CD14-positive monocyte (primary cell): ENCODE measurements around the gene DZIP1L. TPM values are rescaled to one million over a fixed set of nuclear protein-coding genes. Genes with fewer than 3 reads are reported as not detected.

Experiments
- DNase-seq, 3 donors: peaks; one replicate each; pipeline ENCODE4 v3.0.0-alpha.2; 2011 to 2022
- H2AFZ ChIP-seq: 2 replicates; pipeline ENCODE4 v1.6.0; 2012; ENCODE audit warnings: mild to moderate bottlenecking, low read depth, low read length, inconsistent platforms; ENCODE audit not compliant: insufficient read depth, poor library complexity, severe bottlenecking
- H3K27ac ChIP-seq, 2 donors: 1 replicate in 1 of 2; 2 replicates in 1 of 2; pipeline ENCODE4 v1.5.1; 2012 to 2013; ENCODE audit warnings: low read length in 2 of 2, control low read depth in 1 of 2, inconsistent platforms in 1 of 2, low read depth in 1 of 2, mild to moderate bottlenecking in 1 of 2
- H3K27me3 ChIP-seq, 2 donors: one replicate each; pipeline versions ENCODE4 v1.6.0 to v1.6.1; 2011 to 2013; ENCODE audit warnings: low read length in 2 of 2; ENCODE audit not compliant: control insufficient read depth in 2 of 2, insufficient read depth in 2 of 2
- H3K36me3 ChIP-seq, 2 donors: replicated peaks in 1 of 2; 1 replicate in 1 of 2; 2 replicates in 1 of 2; pipeline versions ENCODE4 v1.5.1 to v1.6.1; 2012 to 2013; ENCODE audit warnings: low read length in 2 of 2, control low read depth in 1 of 2, inconsistent platforms in 1 of 2, mild to moderate bottlenecking in 1 of 2; ENCODE audit not compliant: insufficient read depth in 2 of 2, control insufficient read depth in 1 of 2
- H3K4me1 ChIP-seq, 2 donors: 1 replicate in 1 of 2; 2 replicates in 1 of 2; pipeline versions ENCODE4 v1.5.1 to v1.6.1; 2012 to 2013; ENCODE audit warnings: low read length in 2 of 2, control low read depth in 1 of 2, inconsistent platforms in 1 of 2, mild to moderate bottlenecking in 1 of 2, moderate library complexity in 1 of 2; ENCODE audit not compliant: insufficient read depth in 2 of 2, control insufficient read depth in 1 of 2
- H3K4me2 ChIP-seq: replicated peaks from 2 replicates; pipeline ENCODE3; 2012; ENCODE audit warnings: low read length, moderate library complexity, mild to moderate bottlenecking; ENCODE audit not compliant: poor library complexity, severe bottlenecking; ENCODE audit errors: extremely low read depth
- H3K4me3 ChIP-seq, 3 experiments: fragments of 200-600 bp in 1 of 3; sonication (generic) in 1 of 3; replicated peaks in 1 of 3; 1 replicate in 2 of 3; 2 replicates in 1 of 3; pipeline ENCODE4 v1.5.1; 2011 to 2013; ENCODE audit warnings: low read length in 3 of 3, mild to moderate bottlenecking in 3 of 3, control low read depth in 2 of 3, low read depth in 2 of 3, inconsistent platforms in 1 of 3, moderate library complexity in 1 of 3
- H3K79me2 ChIP-seq: 2 replicates; pipeline ENCODE4 v1.6.0; 2012; ENCODE audit warnings: mild to moderate bottlenecking, control low read depth, inconsistent platforms, low read length, moderate library complexity; ENCODE audit not compliant: insufficient read depth
- H3K9ac ChIP-seq: 2 replicates; pipeline ENCODE4 v1.6.0; 2017; ENCODE audit warnings: low read length, mild to moderate bottlenecking; ENCODE audit not compliant: insufficient read depth, poor library complexity, severe bottlenecking
- H3K9me3 ChIP-seq, 2 donors: replicated peaks in 1 of 2; 1 replicate in 1 of 2; 2 replicates in 1 of 2; pipeline versions ENCODE4 v1.5.1 to v1.6.1; 2012 to 2013; ENCODE audit warnings: low read length in 2 of 2, control low read depth in 1 of 2; ENCODE audit not compliant: control insufficient read depth in 1 of 2, insufficient read depth in 1 of 2
- H4K20me1 ChIP-seq: 2 replicates; pipeline ENCODE4 v1.6.0; 2012; ENCODE audit warnings: mild to moderate bottlenecking, low read length, control low read depth, moderate library complexity; ENCODE audit not compliant: insufficient read depth
- H3K27ac Mint-ChIP-seq, 7 donors: one replicate each; pipeline ENCODE4 v1.8.0; 2020; ENCODE audit warnings: mild to moderate bottlenecking in 7 of 7, mixed read lengths in 7 of 7, moderate library complexity in 6 of 7, inconsistent platforms in 2 of 7
- H3K27me3 Mint-ChIP-seq, 3 donors: one replicate each; pipeline ENCODE4 v1.8.0; 2021 to 2022; ENCODE audit warnings: low read depth in 3 of 3, mild to moderate bottlenecking in 3 of 3, mixed read lengths in 3 of 3, moderate library complexity in 3 of 3, inconsistent platforms in 1 of 3
- H3K36me3 Mint-ChIP-seq, 2 donors: one replicate each; pipeline ENCODE4 v1.8.0; 2020; ENCODE audit warnings: mixed read lengths in 2 of 2, inconsistent platforms in 1 of 2, mild to moderate bottlenecking in 1 of 2
- H3K4me1 Mint-ChIP-seq: one replicate; pipeline ENCODE4 v1.8.0; 2020; ENCODE audit warnings: mild to moderate bottlenecking, mixed read lengths
- H3K4me3 Mint-ChIP-seq, 2 donors: one replicate each; pipeline ENCODE4 v1.8.0; 2020; ENCODE audit warnings: mild to moderate bottlenecking in 2 of 2, mixed read lengths in 2 of 2, moderate library complexity in 1 of 2
- H3K9me3 Mint-ChIP-seq, 7 donors: one replicate each; pipeline ENCODE4 v1.8.0; 2020 to 2022; ENCODE audit warnings: mixed read lengths in 7 of 7, mild to moderate bottlenecking in 6 of 7, moderate library complexity in 6 of 7, inconsistent platforms in 2 of 7
- WGBS: methylation state at CpG from one replicate; pipeline ENCODE4 v1.1.5; 2013; ENCODE audit warnings: missing lambda C conversion rate; ENCODE audit not compliant: insufficient coverage; 5-methylcytosine and 5-hydroxymethylcytosine counted together
- intact Hi-C, 2 donors: fragments of 100-400 bp; cut with micrococcal nuclease; formaldehyde crosslinking; loops; one replicate each; pipeline versions ENCODE4 v1.15.0 to v1.15.1; 2023
- polyA plus RNA-seq, 3 donors: library from polyadenylated mRNA; depleted of rRNA in 1 of 3; unstranded in 2 of 3; stranded (reverse) in 1 of 3; fragments of 300-500 nt in 2 of 3; fragments of >200 nt in 1 of 3; fragmentation: Illumina TruSeq in 2 of 3; gene quantifications; 1 replicate in 2 of 3; 2 replicates in 1 of 3; pipeline ENCODE4 v1.2.3, GENCODE V29; 2012 to 2021
- TF ChIP-seq, protein P1 (sequence below): fragments of 200-600 bp; IDR thresholded peaks from one replicate; pipeline ENCODE4 v1.8.0; 2022; ENCODE audit warnings: antibody characterized with exemption, mild to moderate bottlenecking

Gene DZIP1L
- polyA plus RNA-seq, 3 donors = 0.50 to 1.8 (median 0.52) TPM

- H3K79me2 ChIP-seq = no peaks in the 10 kb centered on the region
- H3K4me3 ChIP-seq = no peak overlapping the region
- H3K27me3 ChIP-seq = no peaks in the 10 kb centered on the region
- H3K9me3 ChIP-seq = no peaks in the 10 kb centered on the region
- peaks cover 23 to 39% of the 10 kb centered on the region in 2 donors for H3K4me1 ChIP-seq
- H3K9me3 Mint-ChIP-seq = peaks cover 0 to 1% (median 0%) of the 10 kb centered on the region in 7 donors
- peaks cover 0 to 3% (median 0%) of the 10 kb centered on the region in 3 donors for H3K27me3 Mint-ChIP-seq
- no peak overlapping the region for H3K4me2 ChIP-seq
- H2AFZ ChIP-seq = no peak overlapping the region
- H3K27ac Mint-ChIP-seq = peak overlapping the region in 3 of 7 donors; percentile 34 to 81 (median 65)
- no peaks in the 10 kb centered on the region for H4K20me1 ChIP-seq
- no peak for DNase-seq
- no peak overlapping the region for H3K4me3 Mint-ChIP-seq
- intact Hi-C loops = loop anchor here (10.0 kb wide), 2 partner anchors 335 to 845 kb away; no protein-coding TSS in a partner anchor
- no peaks in the 10 kb centered on the region for H3K36me3 ChIP-seq
- WGBS = 100% methylated on average over 3 of the region's 5 CpGs
- H3K9ac ChIP-seq = no peak overlapping the region
- TF ChIP-seq, protein P1, sequence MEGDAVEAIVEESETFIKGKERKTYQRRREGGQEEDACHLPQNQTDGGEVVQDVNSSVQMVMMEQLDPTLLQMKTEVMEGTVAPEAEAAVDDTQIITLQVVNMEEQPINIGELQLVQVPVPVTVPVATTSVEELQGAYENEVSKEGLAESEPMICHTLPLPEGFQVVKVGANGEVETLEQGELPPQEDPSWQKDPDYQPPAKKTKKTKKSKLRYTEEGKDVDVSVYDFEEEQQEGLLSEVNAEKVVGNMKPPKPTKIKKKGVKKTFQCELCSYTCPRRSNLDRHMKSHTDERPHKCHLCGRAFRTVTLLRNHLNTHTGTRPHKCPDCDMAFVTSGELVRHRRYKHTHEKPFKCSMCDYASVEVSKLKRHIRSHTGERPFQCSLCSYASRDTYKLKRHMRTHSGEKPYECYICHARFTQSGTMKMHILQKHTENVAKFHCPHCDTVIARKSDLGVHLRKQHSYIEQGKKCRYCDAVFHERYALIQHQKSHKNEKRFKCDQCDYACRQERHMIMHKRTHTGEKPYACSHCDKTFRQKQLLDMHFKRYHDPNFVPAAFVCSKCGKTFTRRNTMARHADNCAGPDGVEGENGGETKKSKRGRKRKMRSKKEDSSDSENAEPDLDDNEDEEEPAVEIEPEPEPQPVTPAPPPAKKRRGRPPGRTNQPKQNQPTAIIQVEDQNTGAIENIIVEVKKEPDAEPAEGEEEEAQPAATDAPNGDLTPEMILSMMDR = no peak
- peaks cover 4 to 21% of the 10 kb centered on the region in 2 donors for H3K36me3 Mint-ChIP-seq
- H3K4me1 Mint-ChIP-seq = peaks cover 28% of the 10 kb centered on the region
- no peak overlapping the region for H3K27ac ChIP-seq
Measured at GRCh38 chr3:138079901-138080300, 35.5 kb downstream of the DZIP1L start.

- peaks cover 23 to 39% of the 10 kb centered on the region in 2 donors for H3K4me1 ChIP-seq
- H3K4me2 ChIP-seq = no peak overlapping the region
- H3K36me3 Mint-ChIP-seq = peaks cover 4 to 17% of the 10 kb centered on the region in 2 donors
- intact Hi-C loops = loop anchor here (10.0 kb wide), 2 partner anchors 336 to 846 kb away; no protein-coding TSS in a partner anchor
- WGBS = no CpG with 5 or more reads among the region's 1 CpG
- H3K9ac ChIP-seq = no peak overlapping the region
- H3K27me3 ChIP-seq = no peaks in the 10 kb centered on the region
- H2AFZ ChIP-seq = no peak overlapping the region
- H3K27ac Mint-ChIP-seq = peak overlapping the region; percentile 3 to 83 (median 75)
- H3K4me3 Mint-ChIP-seq = peak overlapping the region in 1 of 2 donors; percentile 29
- DNase-seq = peak; percentile 53 to 91 (median 72)
- TF ChIP-seq, protein P1 = no peak
- H3K27me3 Mint-ChIP-seq = peaks cover 0 to 3% (median 0%) of the 10 kb centered on the region in 3 donors
- no peaks in the 10 kb centered on the region for H3K79me2 ChIP-seq
- no peaks in the 10 kb centered on the region for H4K20me1 ChIP-seq
- H3K27ac ChIP-seq = peak overlapping the region in 1 of 2 donors; percentile 24
- no peak overlapping the region for H3K4me3 ChIP-seq
- no peaks in the 10 kb centered on the region for H3K36me3 ChIP-seq
- H3K4me1 Mint-ChIP-seq = peaks cover 28% of the 10 kb centered on the region
- H3K9me3 Mint-ChIP-seq = peaks cover 0 to 3% (median 0%) of the 10 kb centered on the region in 7 donors
- no peaks in the 10 kb centered on the region for H3K9me3 ChIP-seq
Measured at GRCh38 chr3:138078901-138079344, 36.5 kb downstream of the DZIP1L start.
